Gastroesophageal sphincter (tissue), 4 donors: ENCODE measurements around the gene HYOU1. TPM values are rescaled to one million over a fixed set of nuclear protein-coding genes. Genes with fewer than 3 reads are reported as not detected.

Source experiments
- ATAC-seq: fragments of 150-250 bp; one replicate; pipeline ENCODE4 v1.9.1; 2016; ENCODE audit warnings: mild to moderate bottlenecking, moderate library complexity
- H3K27ac ChIP-seq, 4 donors: fragments of 200-600 bp; sonication (generic) in 3 of 4; 1 replicate in 3 of 4; 2 replicates in 1 of 4; pipeline ENCODE4 v1.5.1; 2016 to 2019
- H3K27me3 ChIP-seq: fragments of 200-600 bp; sonication (generic); one replicate; pipeline ENCODE4 v1.5.1; 2019
- H3K36me3 ChIP-seq, 2 donors: fragments of 200-600 bp; sonication (generic); one replicate each; pipeline ENCODE4 v1.5.1; 2019; ENCODE audit warnings: control low read depth in 1 of 2
- H3K4me1 ChIP-seq, 3 donors: fragments of 200-600 bp; sonication (generic); 1 replicate in 2 of 3; 2 replicates in 1 of 3; pipeline ENCODE4 v1.5.1; 2016 to 2019; ENCODE audit warnings: control low read depth in 2 of 3
- H3K4me3 ChIP-seq, 2 donors: fragments of 200-600 bp; sonication (generic); one replicate each; pipeline ENCODE4 v1.5.1; 2019; ENCODE audit warnings: mild to moderate bottlenecking in 1 of 2, moderate library complexity in 1 of 2
- H3K9me3 ChIP-seq, 3 donors: fragments of 200-600 bp; sonication (generic); one replicate each; pipeline ENCODE4 v1.5.1; 2017 to 2019; ENCODE audit warnings: control low read depth in 2 of 3
- EP300 ChIP-seq: sonication (generic); formaldehyde crosslinking; IDR thresholded peaks from one replicate; pipeline ENCODE4 v1.6.1; 2017; ENCODE audit warnings: antibody characterized with exemption, mild to moderate bottlenecking
- POLR2A ChIP-seq, 2 donors: fragments of 450-650 bp; IDR thresholded peaks; one replicate each; pipeline ENCODE4 v1.6.1; 2017; ENCODE audit warnings: antibody characterized with exemption in 2 of 2, mild to moderate bottlenecking in 2 of 2, moderate library complexity in 1 of 2
- POLR2AphosphoS5 ChIP-seq: sonication (generic); formaldehyde crosslinking; IDR thresholded peaks from one replicate; pipeline ENCODE4 v1.6.1; 2017; ENCODE audit warnings: antibody characterized with exemption
- WGBS, 2 donors: methylation state at CpG; one replicate each; pipeline ENCODE4 v1.1.5; 2018; ENCODE audit warnings: low coverage in 1 of 2; 5-methylcytosine and 5-hydroxymethylcytosine counted together
- total RNA-seq, 4 donors: library from RNA; depleted of rRNA; stranded (reverse); fragments of >200 nt; gene quantifications; one replicate each; pipeline ENCODE4 v1.1.0, GENCODE V29; 2016
- TF ChIP-seq, protein P1 (sequence below), 4 experiments: fragments of 200-600 bp in 2 of 4; fragments of 450-650 bp in 2 of 4; sonication (generic) in 1 of 4; IDR thresholded peaks; one replicate each; pipeline ENCODE4 v1.5.1; 2017 to 2019; ENCODE audit warnings: antibody characterized with exemption in 4 of 4, mild to moderate bottlenecking in 2 of 4, moderate library complexity in 2 of 4

Gene HYOU1
- total RNA-seq, 4 donors from 2014 or later = 37.8 to 63.0 (median 57.9) TPM

DNA sequence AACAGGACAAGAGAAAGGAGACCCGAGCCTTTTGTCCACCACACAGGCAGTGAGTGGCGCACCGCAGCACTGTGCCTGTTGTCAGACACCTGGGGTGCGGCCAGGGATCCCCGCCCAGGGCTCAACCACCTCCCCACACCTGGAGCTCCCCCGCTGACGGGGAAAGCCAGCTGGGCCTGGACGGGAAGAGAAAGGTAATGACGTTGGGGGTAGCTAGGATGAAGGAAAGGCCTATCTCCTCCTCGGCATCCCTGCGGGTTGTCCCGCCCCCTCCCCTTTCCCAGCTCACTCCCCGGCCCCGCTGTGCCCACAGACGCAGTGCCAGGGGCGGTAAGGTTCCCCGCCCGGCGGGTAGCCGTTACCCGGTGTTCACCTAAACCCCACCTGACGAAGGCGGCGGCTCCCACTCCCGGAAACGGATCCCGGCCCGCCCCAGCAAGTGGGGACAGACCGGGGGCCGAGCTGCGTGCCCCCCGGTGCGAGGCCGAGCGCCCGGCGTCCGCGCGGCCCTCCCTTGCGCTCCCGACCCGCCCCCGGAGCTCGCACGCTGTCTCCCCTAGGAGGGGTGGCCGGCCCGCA is 495 bp downstream of the HYOU1 start:
- Histone ChIP-seq H3K27me3 (no peaks in the 10 kb centered on the region), H3K27ac (peak overlapping the region; percentile 48 to 98 (median 86)), H3K9me3 (no peaks in the 10 kb centered on the region), H3K4me3 (peak overlapping the region; percentile 47 to 95), H3K36me3 (peaks cover 0 to 40% of the 10 kb centered on the region in 2 donors), H3K4me1 (peaks cover 0 to 29% (median 11%) of the 10 kb centered on the region in 3 donors)
- WGBS, 2 donors = no CpG with 5 or more reads among the region's 48 CpGs
- no peak for ATAC-seq
- no peak for TF ChIP-seq POLR2AphosphoS5
- no peak for TF ChIP-seq POLR2A (IDR thresholded peaks at IDR 0.05)
- no peak for TF ChIP-seq EP300
- TF ChIP-seq, protein P1, sequence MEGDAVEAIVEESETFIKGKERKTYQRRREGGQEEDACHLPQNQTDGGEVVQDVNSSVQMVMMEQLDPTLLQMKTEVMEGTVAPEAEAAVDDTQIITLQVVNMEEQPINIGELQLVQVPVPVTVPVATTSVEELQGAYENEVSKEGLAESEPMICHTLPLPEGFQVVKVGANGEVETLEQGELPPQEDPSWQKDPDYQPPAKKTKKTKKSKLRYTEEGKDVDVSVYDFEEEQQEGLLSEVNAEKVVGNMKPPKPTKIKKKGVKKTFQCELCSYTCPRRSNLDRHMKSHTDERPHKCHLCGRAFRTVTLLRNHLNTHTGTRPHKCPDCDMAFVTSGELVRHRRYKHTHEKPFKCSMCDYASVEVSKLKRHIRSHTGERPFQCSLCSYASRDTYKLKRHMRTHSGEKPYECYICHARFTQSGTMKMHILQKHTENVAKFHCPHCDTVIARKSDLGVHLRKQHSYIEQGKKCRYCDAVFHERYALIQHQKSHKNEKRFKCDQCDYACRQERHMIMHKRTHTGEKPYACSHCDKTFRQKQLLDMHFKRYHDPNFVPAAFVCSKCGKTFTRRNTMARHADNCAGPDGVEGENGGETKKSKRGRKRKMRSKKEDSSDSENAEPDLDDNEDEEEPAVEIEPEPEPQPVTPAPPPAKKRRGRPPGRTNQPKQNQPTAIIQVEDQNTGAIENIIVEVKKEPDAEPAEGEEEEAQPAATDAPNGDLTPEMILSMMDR (IDR thresholded peaks at IDR 0.05) = no peak

DNA sequence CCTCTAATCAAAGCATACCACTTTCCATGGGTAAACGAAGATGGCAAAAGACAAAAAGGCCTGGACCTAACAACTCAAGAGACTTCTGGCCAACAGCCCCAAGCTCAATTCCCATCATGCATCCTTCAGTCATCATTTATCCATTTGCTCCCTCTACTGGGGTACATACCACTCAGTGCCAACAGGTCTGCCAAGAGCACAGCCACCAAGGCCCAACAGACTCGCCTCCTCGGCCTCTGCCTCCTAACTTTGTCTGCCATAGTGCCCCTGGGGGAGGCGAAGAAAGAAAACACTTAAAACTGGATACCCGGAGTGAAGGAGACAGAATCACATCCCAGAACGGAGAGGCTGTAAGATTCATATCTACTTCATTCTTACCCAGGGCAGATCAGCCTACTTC is 1.1 kb downstream of the HYOU1 start:
- H3K27me3 ChIP-seq = no peaks in the 10 kb centered on the region
- ATAC-seq = no peak
- H3K4me3 ChIP-seq = peak overlapping the region; percentile 47 to 95
- 40 to 52% methylated on average over 4 to 6 of the region's 6 CpGs for WGBS, 2 donors
- TF ChIP-seq, protein P1 (IDR thresholded peaks at IDR 0.05) = no peak
- TF ChIP-seq EP300 (no peak), POLR2AphosphoS5 (no peak), POLR2A (IDR thresholded peaks at IDR 0.05) (no peak)
- H3K4me1 ChIP-seq = peaks cover 0 to 29% (median 11%) of the 10 kb centered on the region in 3 donors
- no peaks in the 10 kb centered on the region for H3K9me3 ChIP-seq
- peaks cover 0 to 46% of the 10 kb centered on the region in 2 donors for H3K36me3 ChIP-seq
- peak overlapping the region in 3 of 4 donors; percentile 85 to 98 (median 87) for H3K27ac ChIP-seq

DNA sequence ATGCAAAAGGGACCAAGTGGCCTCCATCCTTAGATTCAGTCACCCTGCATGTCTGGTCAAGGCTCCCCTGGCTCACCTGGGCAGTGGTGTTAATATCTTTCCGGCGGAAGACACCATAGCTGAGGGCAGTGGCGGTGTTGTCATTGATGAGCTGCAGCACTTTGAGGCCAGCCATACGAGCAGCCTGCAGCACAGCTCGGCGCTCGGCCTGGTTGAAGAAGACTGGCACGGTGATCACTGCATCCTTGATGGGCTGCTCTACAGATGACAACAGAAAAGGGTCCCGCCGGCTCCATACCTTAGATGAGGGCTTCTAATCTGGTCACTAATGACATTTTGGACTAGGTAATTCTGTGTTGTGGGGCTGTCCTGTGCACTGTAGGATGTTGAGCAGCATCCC is 2.6 kb downstream of the HYOU1 start:
- 75% methylated on average over 2 of the region's 10 CpGs; no CpG with 5 or more reads in 1 of the 2 donors for WGBS, 2 donors
- no peak for ATAC-seq
- no peak for TF ChIP-seq EP300
- peaks cover 0 to 61% of the 10 kb centered on the region in 2 donors for H3K36me3 ChIP-seq
- no peak overlapping the region for H3K4me3 ChIP-seq
- no peak overlapping the region for H3K27ac ChIP-seq
- no peaks in the 10 kb centered on the region for H3K27me3 ChIP-seq
- peaks cover 0 to 29% (median 11%) of the 10 kb centered on the region in 3 donors for H3K4me1 ChIP-seq
- H3K9me3 ChIP-seq = no peaks in the 10 kb centered on the region

DNA sequence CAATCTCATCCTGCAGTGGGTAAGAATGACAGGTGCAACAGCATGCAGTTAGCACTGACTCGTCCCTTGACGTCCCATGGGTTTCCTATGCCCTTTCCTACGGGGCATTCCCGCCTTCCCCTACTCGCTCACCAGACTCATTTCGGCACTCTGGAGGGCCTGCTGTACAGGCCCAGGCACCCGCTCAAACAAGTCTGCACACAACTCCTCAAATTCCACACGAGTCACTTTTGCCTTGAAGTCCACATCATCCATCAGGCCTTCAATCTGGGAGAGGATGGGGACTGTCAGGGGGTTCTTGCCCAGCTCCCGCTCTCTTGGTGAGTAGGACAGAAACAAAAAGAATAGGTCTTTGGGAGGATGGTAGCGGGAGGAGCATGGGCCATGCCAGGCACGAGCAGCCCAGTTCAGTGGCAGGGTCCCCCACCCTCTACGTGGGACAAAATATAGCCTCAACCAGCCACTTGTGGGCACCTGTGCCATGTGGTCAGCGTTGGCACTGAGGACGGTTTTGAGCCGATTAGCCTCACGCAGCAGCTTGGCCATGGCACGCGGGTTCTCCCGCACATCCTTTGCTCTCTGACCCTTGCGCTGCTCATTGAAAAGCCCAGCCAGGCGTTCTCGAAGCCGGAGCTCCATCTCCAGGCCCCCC is 4.7 kb downstream of the HYOU1 start:
- 90 to 100% methylated on average over 4 to 21 of the region's 23 CpGs for WGBS, 2 donors
- no peak for ATAC-seq
- H3K4me3 ChIP-seq = no peak overlapping the region
- H3K27me3 ChIP-seq = no peaks in the 10 kb centered on the region
- no peak overlapping the region for H3K27ac ChIP-seq
- peaks cover 0 to 82% of the 10 kb centered on the region in 2 donors for H3K36me3 ChIP-seq
- H3K9me3 ChIP-seq = no peaks in the 10 kb centered on the region
- peaks cover 0 to 20% (median 5%) of the 10 kb centered on the region in 3 donors for H3K4me1 ChIP-seq
- TF ChIP-seq EP300 (no peak), POLR2AphosphoS5 (no peak), POLR2A (IDR thresholded peaks at IDR 0.05) (no peak)
- TF ChIP-seq, protein P1 (IDR thresholded peaks at IDR 0.05) = no peak

DNA sequence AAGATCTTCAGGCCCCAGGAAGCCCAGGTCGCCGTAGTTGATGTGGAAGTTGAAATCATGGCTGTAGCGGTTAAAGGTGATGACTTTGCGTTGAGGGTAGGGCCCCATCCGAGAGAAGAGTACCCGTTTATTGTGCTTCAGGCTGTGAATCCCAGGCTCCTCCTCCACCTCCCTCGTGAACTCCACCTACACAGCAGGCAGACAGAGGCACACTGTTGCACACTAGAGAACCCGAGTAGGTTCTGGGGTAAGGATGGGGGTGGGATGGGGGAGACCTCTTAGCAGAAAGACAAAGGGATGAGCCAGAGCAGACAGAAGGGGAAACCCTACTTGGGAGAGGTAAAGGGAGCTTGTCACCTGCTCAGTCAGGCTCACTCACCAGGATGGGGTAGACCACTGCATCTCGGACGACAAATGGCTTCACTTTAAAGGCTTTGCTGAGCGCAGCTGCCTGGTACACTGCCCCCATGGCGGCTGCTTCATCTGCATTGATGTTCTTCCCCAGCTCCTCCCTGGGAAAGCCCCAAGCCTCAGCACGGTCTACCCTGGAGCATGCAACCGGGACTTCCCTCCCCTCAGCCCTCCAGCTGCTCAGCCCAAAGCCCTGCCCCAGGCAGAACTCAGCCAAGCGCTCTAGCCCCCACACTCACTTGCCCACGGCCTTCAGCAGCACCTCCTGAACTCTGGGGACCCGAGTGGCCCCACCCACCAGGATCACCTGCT is 5.4 kb downstream of the HYOU1 start:
- Histone ChIP-seq H3K27ac (no peak overlapping the region), H3K36me3 (peaks cover 0 to 89% of the 10 kb centered on the region in 2 donors), H3K9me3 (no peaks in the 10 kb centered on the region), H3K4me3 (no peak overlapping the region), H3K27me3 (no peaks in the 10 kb centered on the region), H3K4me1 (peaks cover 0 to 20% (median 5%) of the 10 kb centered on the region in 3 donors)
- ATAC-seq = no peak
- WGBS, 2 donors = 80 to 93% methylated on average over 2 to 4 of the region's 17 CpGs
- TF ChIP-seq, protein P1 (IDR thresholded peaks at IDR 0.05) = no peak
- no peak for TF ChIP-seq POLR2AphosphoS5
- TF ChIP-seq POLR2A (IDR thresholded peaks at IDR 0.05) = no peak
- no peak for TF ChIP-seq EP300
